ENCODE measurements around the gene ZNF576.
"Not testable (repeated sequence)": the region's sequence is repeated elsewhere in the genome, so short reads cannot be mapped to it uniquely, and the experiment has no call there.

The ZNF576 gene

GRCh38 chr19:43628646-43629326 lies 32.4 kb downstream of the ZNF576 start:
- DNase-seq, result no peak

GRCh38 chr19:43631491-43631890 lies 35.1 kb downstream of the ZNF576 start:
- DNase-seq, result no peak

- no peak for DNase-seq
Measured at GRCh38 chr19:43633520-43633919, 37.1 kb downstream of the ZNF576 start.

GRCh38 chr19:43634068-43634467 lies 37.7 kb downstream of the ZNF576 start:
- DNase-seq, result no peak

- no peak for DNase-seq
Measured at GRCh38 chr19:43634506-43634871, 38.1 kb downstream of the ZNF576 start.

- DNase-seq, result no peak
Measured at GRCh38 chr19:43634872-43635560, 38.6 kb downstream of the ZNF576 start.

- not testable (repeated sequence) for DNase-seq
Measured at GRCh38 chr19:43635561-43635940, 39.2 kb downstream of the ZNF576 start.

- DNase-seq, result no peak
Measured at GRCh38 chr19:43636121-43636683, 39.8 kb downstream of the ZNF576 start.

- no peak for DNase-seq
Measured at GRCh38 chr19:43638214-43638994, 42.0 kb downstream of the ZNF576 start.

- no peak for DNase-seq
Measured at GRCh38 chr19:43638995-43639518, 42.7 kb downstream of the ZNF576 start.

GRCh38 chr19:43639519-43640423 lies 43.4 kb downstream of the ZNF576 start, which contains the start of gene CADM4:
Gene CADM4 (minus strand): TSS chr19:43639850. CDS start chr19:43639790, 60 bp downstream.
- DNase-seq, result peak; percentile 61

GRCh38 chr19:43640424-43640757 lies 44.0 kb downstream of the ZNF576 start:
- DNase-seq, result no peak

GRCh38 chr19:43641333-43641732 lies 44.9 kb downstream of the ZNF576 start:
- DNase-seq, result no peak

- DNase-seq, result no peak
Measured at GRCh38 chr19:43642531-43642930, 46.1 kb downstream of the ZNF576 start.

- no peak for DNase-seq
Measured at GRCh38 chr19:43643326-43643725, 46.9 kb downstream of the ZNF576 start.

GRCh38 chr19:43644181-43644580 lies 47.8 kb downstream of the ZNF576 start:
- DNase-seq, result no peak

GRCh38 chr19:43648633-43649032 lies 52.2 kb downstream of the ZNF576 start:
- DNase-seq, result no peak

- DNase-seq, result no peak
Measured at GRCh38 chr19:43649514-43649913, 53.1 kb downstream of the ZNF576 start.

- DNase-seq, result not testable (repeated sequence)
Measured at GRCh38 chr19:43650276-43650675, 53.9 kb downstream of the ZNF576 start.
